Endothelial cell of hepatic sinusoid (primary cell): ENCODE data around the gene OTOP2.

Experiments used
- in situ Hi-C: cut with HindIII; loops from 2 replicates; pipeline ENCODE4 v1.10.0; 2017; ENCODE audit warnings: low sequenced_read_pairs

The OTOP2 gene

DNA sequence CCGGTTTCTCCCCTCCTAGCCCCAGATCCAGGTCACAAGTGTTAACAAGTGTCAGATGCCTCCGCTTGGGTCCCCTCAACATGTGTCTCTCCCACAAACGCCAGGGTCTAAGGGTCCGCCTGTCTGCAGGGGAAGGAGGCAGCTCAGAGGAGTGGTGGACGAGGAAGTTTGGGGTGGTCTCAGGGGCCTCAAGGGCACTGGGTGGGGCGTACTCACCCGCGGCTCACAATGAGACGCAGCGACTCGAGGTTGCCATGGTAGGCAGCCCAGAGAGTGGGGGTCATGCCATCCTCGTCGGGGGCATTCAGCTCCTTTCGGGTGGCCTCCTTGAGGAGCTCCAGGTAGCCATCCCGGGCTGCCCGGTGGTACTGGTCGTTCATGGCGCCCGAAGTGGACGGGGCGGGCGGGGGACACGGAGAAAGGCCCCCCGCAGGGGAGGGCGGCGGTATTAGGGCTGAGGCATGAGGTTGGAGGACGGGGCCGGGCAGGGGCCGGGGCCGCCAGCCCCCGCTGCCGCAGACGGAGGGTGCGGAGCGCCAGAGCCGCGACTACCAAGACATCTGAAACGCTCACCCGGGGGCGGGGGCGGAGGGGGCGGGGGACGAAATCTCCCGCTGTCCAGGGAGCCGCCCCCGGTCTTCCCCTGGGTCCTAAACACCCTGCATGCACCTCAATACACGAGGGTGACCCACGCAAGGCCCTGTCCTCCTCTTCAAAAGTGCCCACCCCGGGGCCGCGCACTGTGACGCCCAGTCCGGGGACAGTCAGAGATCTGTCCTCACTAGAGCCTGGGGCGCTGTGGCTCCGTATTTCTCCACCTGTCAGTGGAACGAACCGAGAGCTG, 1.2 kb upstream of the OTOP2 start, which contains the start of gene USH1G:
USH1G (minus strand) TSS at position 562 of the 844 bp plus-strand sequence; CDS start at position 380, 182 bp downstream.
- in situ Hi-C loops: no loop called here

DNA sequence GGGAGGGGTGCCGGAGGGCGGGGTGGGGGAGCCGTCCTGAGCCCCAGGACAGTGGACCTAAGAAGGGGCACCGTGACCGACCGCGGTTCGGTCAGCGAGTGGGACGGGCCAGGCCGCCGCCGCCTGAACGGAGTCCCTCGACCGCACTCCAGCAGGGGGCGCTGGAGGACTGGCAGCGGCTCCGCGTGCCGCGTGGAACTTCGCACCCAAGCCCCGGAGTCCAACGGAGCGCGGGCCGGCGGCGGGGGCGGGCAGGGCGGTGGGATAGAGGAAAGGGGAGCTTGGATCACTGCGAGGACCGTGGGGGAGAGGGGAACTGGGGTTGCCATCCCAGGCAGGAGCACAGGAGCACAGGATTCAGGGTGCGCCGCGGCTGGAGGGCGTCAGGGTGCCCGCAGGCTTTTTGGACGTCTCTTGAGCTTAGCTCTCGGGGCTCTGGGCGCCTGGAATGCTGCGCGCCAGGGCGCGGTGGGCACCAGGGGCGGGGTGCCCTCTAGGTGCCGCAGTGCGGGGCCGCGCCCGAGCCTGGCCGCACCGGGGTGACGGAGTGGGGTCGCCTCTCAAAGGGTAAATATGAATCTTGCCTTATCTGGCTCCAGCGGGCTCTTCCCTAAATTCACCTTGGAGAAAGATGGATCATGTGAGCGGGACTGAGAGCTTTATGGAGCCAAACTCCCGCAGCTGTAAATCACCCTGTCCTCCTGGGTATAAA, 379 bp upstream of the OTOP2 start:
- in situ Hi-C loops: no loop called here

DNA sequence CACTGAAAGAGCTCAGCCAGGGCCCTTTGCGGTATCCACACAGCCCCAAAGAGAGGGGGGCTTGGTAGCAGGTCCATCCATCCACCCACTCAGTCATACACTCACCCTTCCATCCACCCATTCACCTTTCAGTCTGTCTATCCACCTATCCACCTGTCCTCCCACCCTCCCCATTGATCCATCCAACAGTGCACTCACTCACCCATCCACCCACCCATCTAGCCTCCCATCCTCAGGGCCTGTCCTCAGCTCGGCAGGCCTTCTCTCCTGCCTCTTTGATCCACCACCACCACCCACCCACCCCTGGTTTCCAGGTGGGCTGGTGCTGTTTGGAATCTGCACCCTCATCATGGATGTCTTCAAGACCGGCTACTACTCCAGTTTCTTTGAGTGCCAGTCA, 1.2 kb downstream of the OTOP2 start:
- in situ Hi-C loops: no loop called here

DNA sequence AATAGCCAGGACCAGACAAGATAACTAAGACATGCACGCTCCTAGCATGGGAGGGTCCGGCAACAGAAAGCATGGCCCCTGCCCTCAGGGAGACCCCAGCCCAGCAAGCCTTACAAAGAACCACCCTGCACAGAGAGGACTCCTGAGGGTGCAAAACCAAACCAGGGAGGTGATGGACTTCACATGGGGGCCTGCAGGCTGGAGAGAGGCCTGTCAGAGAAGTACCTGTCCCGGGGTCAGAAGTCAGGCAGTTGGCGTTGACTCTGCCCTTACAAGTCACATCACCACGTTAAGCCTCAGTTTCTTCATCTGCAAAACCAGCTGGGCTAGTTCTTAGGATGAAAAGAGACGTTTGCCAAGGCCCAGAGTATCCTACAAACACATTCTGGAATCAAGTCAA, 4.7 kb downstream of the OTOP2 start:
- in situ Hi-C loops: no loop called here

DNA sequence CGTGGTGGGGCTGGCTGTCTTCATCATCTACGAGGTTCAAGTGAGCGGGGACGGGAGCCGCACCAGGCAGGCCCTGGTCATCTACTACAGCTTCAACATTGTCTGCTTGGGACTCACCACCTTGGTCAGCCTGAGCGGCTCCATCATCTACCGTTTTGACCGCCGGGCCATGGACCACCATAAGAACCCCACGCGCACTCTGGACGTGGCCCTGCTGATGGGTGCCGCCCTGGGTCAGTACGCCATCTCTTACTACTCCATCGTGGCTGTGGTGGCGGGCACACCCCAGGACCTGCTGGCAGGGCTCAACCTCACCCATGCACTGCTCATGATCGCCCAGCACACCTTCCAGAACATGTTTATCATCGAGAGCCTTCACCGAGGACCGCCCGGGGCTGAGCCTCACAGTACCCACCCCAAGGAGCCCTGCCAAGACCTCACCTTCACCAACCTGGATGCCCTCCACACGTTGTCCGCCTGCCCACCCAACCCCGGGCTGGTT, 6.5 kb downstream of the OTOP2 start:
- in situ Hi-C loops: no loop called here

DNA sequence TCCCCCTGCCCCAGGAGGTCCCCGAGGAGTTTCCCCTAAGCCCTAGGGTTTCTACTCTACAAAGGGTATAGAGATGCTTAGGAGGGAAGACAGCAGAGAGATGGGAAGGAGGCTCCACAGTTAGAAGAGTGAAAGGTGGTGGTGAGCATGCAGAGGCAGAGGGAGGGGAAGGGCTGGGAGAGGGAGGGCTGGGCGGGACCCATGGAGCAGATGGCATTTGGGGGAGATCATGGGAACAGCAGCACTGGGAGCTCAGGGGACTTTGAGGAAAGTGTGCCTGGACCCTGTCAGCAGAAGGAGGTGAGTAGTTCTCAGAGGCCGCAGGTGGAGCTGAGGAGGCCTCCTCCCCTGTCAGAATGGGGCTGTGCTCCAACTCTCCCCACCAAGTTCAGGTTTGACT, 11.0 kb downstream of the OTOP2 start:
- in situ Hi-C loops: no loop called here

DNA sequence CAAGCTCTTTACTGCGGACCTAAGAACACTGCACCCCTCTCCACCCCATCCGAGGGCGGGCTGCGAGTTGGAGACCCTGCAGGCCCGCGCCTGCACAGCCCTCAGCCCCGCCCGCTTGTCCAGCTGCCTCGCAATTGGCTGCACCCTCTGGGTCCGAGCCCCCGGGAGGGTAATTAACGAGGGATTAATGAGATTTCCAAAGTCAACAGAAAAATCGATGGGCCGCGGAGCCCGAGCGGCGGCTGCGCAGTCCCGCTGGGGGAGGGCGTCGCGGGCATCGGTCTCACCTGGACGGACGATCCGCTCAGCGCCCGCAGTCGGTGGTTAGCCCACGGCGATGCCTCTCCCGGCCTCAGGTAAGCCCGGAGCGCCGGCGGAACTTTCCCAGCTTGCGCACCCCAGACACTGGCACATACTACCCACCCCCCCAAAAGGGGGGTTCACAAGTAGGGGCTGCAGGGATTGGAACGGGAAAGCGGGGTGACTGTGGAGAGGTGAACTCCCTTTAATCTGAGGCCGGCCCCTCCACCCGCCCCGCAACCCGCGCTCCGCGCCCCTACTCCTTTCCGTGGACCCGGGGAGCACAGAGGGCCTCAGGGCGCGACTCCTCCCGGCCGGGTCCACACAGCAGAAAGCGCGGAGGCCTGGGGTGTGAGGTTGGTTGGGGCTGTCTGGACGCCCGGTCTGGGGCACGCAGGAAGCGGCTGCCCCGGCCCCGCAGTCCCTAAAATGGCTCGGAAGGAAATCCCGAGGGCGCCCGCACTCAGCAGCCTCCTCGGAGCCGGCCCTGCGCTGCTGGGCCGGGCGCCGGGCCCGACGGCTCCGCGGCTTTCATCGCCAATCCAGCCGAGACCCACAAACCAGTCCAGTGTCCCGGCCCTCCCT, 11.8 kb downstream of the OTOP2 start, which contains the start of gene OTOP3:
OTOP3 (plus strand) TSS at position 314 of the 885 bp plus-strand sequence; CDS start at position 338, 24 bp downstream.
- in situ Hi-C loops: no loop called here

DNA sequence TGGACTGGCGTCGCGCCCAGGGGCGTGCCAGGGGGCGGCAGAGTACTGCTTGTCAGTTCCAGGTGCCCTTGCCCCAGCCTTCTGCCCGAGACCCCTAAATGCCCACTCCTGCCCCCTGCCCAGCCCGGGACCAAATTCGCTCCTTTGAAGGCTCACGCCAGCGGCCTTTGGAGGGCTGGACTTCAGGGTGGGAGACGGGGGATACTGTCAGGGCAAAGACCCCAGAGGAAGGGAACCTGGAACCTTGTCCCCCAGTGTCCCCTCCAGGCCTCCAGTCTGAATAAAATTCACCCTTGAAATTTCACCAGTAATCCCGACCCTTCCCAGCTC, 12.4 kb downstream of the OTOP2 start:
- in situ Hi-C loops: no loop called here

DNA sequence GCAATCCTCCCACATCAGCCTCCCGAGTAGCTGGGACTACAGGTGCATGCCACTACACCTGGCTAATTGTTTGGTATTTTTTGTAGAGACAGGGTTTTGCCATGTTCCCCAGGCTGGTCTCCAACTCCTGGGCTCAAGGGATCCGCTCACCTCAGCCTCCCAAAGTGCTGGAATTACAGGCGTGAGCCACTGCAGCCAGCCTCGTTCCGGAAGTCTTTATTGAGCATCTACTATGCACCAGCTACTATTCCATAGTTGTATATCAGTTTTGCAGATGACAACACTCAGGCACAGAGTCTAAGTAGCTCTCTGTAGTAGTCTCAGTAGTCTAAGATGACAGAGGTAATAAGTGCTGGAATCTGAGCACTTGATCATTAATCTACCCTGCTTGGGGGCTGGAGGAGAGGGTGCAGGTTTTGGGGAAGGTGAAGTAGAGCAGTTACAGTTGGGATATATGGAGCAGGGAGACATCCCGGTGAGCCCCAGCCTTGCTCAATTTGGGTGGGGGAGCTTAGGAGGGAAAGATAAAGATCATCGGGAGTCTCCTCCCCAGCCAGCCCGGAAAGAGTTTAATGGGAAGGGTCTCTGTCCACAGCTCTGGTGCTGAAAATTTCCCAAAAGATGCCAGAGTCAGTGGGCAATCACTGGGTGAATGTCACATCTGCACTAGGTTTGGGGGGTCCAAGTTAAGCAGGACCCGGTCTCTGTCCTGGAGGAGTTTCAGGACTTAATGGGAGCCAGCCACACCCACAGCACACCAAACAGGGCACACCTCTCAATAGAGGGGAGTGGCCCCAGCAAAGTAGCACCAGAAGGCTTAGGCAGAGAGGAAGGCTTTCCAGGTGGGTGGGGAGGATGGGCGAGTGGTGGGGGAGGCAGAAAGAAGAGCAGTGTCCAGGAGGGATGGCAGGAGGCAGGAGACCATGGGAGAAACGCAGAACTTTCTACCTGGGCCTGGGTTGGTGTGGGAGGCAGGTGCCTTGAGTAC, 13.3 kb downstream of the OTOP2 start:
- in situ Hi-C loops: no loop called here

DNA sequence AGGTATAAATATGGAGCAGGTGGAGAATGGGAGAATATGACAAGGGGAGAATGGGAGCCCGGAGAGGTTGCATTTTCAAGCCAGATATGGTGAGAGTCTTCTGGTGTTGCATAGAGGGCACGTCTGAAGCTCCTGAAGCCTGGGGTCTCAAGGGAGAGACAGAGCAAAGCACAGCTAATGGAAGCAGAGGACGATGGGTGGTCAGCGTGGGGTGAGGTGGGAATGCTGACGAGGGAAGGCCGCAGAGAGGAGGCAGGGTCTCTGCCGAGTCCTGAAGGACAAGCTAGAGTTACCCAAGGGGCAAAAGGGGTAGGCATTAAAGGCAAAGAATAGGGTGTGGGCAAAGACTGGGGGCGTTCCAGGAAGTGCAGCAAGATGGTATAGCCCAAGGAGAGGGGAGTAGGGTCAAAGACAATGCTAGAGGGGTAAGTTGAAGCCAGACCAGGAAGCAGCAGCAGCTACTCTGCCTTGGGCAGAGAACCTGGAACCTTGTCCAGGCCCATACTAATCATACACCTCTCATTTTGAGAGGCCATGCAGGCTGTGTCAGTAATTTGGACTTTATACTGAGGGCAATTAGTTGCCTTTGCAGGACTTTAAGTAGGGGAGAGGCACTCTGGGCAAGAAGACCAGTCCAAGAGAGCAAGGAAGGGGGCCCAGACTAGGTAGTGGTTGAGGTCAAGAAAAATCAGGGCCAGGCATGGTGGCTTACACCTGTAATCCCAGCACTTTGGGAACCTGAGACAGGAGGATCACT, 14.3 kb downstream of the OTOP2 start:
- in situ Hi-C loops: no loop called here

DNA sequence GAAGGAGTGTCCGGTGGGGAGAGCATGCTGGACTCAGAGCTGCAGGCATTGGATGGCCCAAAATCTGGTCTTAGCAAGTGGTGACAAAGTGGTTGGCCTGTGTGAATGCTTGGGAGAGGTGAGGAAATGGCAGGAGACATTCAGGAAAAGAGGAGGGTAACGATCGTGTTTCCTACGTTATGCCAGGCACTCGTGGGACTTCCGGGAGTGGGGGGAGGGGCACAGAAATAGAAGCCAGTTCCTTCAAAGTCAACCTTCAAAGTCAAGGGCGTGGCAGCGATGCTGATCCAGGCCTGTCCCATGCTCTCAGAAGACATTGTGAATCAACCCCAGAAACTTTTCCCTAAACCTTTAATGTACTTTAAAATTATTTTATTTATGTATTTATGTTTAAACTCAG, 15.5 kb downstream of the OTOP2 start:
- in situ Hi-C loops: no loop called here

DNA sequence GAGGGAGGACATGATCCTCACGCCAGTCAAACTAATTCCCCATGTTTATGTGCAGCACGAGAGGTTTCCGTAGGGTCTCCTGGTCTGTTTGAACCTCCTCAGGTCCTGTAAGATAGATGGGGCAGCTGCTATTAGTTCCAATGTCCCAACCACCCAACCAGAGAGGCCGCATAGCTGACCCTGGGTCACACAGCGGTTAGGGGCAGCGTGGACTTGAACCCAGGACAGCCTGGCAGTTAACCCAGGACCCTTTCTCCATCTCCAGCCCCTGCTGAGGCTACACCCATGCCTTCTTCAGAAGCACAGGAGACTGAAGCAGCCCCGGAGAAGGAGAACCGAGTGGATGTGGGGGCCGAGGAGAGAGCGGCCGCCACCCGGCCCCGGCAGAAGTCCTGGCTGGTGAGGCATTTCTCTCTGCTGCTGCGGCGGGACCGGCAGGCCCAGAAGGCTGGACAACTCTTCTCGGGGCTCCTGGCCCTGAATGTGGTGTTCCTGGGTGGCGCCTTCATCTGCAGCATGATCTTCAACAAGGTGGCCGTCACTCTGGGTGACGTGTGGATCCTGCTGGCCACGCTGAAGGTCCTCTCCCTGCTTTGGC, 17.2 kb downstream of the OTOP2 start:
- in situ Hi-C loops: no loop called here

DNA sequence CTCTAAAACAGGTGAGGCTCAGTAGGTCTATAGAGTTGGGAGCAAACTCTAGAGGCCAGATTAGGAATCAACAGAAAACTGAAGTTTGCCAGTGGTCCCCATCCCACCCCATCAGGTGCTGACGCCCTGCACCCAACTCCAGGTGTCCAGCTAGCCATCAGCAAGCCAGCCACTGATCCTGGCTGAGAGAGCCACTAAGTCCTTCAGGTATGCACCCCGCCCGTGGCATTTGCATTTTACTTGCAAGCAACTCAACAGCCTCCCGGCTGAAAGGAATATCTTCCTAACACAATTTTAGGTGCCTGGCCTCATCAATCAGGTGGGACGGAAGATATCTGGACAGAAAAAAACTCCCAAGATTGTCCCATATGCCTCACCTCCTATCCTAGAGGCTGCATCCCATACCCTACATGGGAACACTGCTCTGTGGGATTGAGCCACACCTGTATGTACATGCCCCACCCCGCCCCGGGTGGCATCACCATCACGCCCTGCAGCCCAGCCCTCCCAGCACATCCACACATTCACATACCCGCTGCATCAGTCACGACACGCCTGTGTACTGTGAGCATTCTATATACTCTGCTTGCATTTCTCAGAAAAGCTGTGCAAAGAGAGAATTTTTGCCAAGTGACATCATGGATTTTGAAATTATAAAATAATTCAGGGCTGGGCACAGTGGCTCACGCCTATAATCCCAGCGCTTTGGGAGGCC, 19.9 kb downstream of the OTOP2 start:
- in situ Hi-C loops: no loop called here

DNA sequence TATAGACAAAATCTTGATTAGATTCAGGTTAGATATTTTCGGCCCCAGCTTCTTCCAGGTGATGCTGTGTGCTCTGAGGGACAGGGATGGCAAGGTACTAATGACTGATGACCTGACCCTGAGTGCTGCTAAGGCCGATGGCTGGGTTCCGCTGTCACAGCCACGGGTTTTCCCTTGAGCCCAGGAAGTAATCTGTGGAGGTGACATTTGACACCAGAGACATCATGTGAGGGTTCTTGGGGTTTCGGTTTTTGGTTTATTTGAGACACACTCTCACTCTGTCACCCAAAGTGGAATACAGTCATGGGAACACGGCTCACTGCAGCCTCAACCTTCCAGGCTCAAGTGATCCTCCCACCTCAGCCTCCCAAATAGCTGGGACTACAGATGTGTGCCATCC, 21.5 kb downstream of the OTOP2 start:
- in situ Hi-C loops: no loop called here

DNA sequence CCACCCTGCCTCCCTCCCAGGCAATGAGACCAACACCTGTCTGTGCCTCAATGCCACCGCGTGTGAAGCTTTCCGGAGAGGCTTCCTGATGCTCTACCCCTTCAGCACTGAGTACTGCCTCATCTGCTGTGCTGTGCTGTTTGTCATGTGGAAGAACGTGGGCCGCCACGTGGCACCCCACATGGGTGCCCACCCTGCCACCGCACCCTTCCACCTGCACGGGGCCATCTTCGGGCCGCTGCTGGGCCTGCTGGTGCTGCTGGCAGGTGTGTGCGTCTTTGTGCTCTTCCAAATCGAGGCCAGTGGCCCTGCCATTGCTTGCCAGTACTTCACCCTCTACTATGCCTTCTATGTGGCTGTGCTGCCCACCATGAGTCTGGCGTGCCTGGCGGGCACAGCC, 22.6 kb downstream of the OTOP2 start:
- in situ Hi-C loops: no loop called here

DNA sequence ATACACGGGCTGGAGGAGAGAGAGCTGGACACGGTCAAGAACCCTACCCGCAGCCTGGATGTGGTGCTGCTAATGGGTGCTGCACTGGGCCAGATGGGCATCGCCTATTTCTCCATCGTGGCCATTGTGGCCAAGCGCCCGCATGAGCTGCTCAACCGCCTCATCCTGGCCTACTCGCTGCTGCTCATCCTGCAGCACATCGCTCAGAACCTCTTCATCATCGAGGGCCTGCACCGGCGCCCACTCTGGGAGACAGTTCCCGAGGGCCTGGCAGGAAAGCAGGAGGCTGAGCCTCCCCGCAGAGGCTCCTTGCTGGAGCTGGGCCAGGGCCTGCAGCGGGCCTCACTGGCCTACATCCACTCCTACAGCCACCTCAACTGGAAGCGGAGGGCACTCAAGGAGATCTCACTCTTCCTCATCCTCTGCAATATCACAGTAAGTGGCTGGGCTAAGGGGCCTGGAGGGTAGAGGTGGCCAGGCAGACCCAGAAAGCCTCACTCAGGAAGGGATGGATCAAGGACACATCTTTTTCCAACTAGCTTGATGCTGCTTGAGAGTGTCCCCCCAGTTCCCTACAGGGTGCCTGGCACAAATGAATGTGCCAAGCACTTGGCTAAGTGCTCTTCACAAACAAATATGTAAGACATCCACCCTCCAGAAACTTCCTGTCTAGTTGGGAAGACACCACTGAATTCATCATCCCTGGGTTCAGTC, 23.1 kb downstream of the OTOP2 start:
- in situ Hi-C loops: no loop called here

DNA sequence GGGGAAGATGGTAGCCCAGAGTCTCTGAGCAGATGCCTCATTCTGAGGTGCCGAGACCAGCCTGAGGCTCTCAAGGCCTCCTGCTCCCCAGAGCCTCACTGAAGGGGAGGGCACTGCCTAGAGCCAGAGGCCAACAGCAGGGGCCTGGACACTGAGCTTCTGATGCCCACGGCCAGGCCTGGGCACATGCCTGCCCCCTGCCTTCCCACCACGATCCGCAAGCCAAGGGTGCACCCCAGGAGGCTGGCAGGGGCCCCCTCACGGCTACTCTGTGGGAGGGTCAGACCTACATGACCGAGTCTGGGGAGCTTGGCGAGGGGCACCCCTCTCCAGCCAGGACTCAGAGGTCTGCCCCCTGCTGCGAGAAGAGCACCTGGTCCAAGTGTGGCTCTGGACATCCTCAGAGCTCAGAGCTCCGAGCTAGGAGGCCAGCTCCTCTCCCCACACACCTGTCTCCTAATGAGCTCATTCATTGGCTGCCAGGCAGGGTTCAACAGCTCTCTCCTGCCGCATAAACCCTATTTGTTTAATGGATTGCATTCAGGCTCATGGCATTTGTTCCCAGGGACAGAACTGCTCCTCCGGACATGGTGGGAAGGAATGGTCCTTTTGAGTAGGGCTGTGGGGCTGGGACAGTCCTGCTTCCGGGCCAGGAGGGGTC, 25.5 kb downstream of the OTOP2 start:
- in situ Hi-C loops: no loop called here
